ENCODE data around the gene C22orf23. TPM values are rescaled to one million over a fixed set of nuclear protein-coding genes. Genes with fewer than 3 reads are reported as not detected.

The C22orf23 gene
- total RNA-seq, 1 experiment from 2014 or later: 0.47 TPM

GRCh38 chr22:37905534-37906363 lies 47.7 kb downstream of the C22orf23 start, which contains the start of gene MICALL1:
TSS of gene MICALL1 (plus strand) at chr22:37906297. CDS start at chr22:37906423, 126 bp downstream.
- POLR2A ChIA-PET: interaction anchor here (0.5 to 2.3 kb wide), 6 partner anchors 9 to 827 kb away, joined by 3 to 12 read pairs (median 6); partner anchors contain the start of gene ANKRD54
- BruUV-seq (replicated peaks): no TSS peak
- DNase-seq (ENCODE audit: low read depth, low spot score): no peak
- Histone ChIP-seq H4K20me1 (ENCODE audit: insufficient read depth) (no peaks in the 10 kb centered on the region), H3K27ac (ENCODE audit: low read depth, low read length) (peak within 1 kb of the TSS; percentile 96), H3K27me3 (ENCODE audit: insufficient read depth, low read length) (no peaks in the 10 kb centered on the region), H2AFZ (ENCODE audit: low read depth, low read length, poor library complexity, severe bottlenecking) (no peak within 1 kb of the TSS), H3K9ac (ENCODE audit: low read length) (peak within 1 kb of the TSS; percentile 82), H3K79me2 (ENCODE audit: insufficient read depth, low read length) (peaks cover 26% of the 10 kb centered on the region), H3K4me3 (replicated peaks in 1 of 2; ENCODE audit: low read depth in 1 of 2, low read length in 2 of 2) (peak within 1 kb of the TSS; percentile 62 to 86), H3K9me3 (ENCODE audit: control insufficient read depth in 1 of 2, insufficient read depth in 1 of 2, low read depth in 1 of 2, low read length in 2 of 2) (no peaks in the 10 kb centered on the region), H3K36me3 (ENCODE audit: control insufficient read depth in 1 of 2, insufficient read depth in 2 of 2, low read length in 2 of 2) (no peaks in the 10 kb centered on the region), H3K4me1 (ENCODE audit: control insufficient read depth in 1 of 2, insufficient read depth in 2 of 2, low read length in 2 of 2) (peaks cover 22 to 32% of the 10 kb centered on the region in 2 experiments), H3K4me2 (ENCODE audit: low read length) (peak within 1 kb of the TSS; percentile 99), H3K9me2 (ENCODE audit: insufficient read depth) (no peaks in the 10 kb centered on the region)
- RAD21 ChIA-PET (ENCODE audit: low non-redundant PET in 1 of 2, low total read pairs in 2 of 2, uncharacterized antibody in 2 of 2, unreplicated experiment in 2 of 2): interaction anchor here in 1 of 2 experiments (0.6 to 0.8 kb wide), 3 partner anchors 13 to 144 kb away, joined by 3 to 4 read pairs (median 3); no protein-coding TSS in a partner anchor
- intact Hi-C loops (cut with micrococcal nuclease): loop anchor here (1.0 kb wide), 1 partner anchor 29 kb away; no protein-coding TSS in a partner anchor
- peak; percentile 87 for ATAC-seq
- CTCF ChIA-PET: interaction anchor here (1.3 to 1.5 kb wide), 2 partner anchors 9 to 12 kb away, joined by 4 to 6 read pairs; no protein-coding TSS in a partner anchor
- TF ChIP-seq MAX (IDR thresholded peaks at IDR 0.05) (peak; percentile 29; the same call in 1 of the 2 replicates), TCF7L2 (IDR thresholded peaks at IDR 0.05; ENCODE audit: borderline replicate concordance, extremely low read depth, insufficient read depth, insufficient read length) (peak; percentile 5), EGR1 (IDR thresholded peaks at IDR 0.05; ENCODE audit: low read depth) (no peak), POLR2AphosphoS5 (IDR thresholded peaks at IDR 0.05; ENCODE audit: low read depth, low read length) (peak; percentile 63)
